ENCODE results near the gene RCBTB2.

RCBTB2 gene

DNA sequence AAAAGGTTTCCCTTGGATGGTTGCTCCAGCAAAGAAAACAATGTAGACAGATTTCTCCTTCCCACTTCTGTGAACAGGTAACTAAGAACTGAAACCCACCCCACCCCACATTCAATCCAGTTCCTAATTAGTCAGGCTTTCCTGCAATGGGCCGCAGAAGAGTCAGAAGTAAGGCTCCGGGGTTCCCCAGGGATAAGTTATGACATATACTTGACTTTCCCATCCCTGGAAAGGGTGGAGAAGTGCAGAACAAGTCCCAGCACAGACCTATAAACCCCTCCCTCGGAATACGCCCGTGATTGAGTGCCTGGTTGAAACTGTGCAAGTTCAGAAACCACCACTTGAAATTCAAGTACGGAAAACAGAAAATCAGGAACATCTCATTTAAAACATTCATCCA, 24.9 kb downstream of the RCBTB2 start:
- TF ChIP-seq, protein P1, sequence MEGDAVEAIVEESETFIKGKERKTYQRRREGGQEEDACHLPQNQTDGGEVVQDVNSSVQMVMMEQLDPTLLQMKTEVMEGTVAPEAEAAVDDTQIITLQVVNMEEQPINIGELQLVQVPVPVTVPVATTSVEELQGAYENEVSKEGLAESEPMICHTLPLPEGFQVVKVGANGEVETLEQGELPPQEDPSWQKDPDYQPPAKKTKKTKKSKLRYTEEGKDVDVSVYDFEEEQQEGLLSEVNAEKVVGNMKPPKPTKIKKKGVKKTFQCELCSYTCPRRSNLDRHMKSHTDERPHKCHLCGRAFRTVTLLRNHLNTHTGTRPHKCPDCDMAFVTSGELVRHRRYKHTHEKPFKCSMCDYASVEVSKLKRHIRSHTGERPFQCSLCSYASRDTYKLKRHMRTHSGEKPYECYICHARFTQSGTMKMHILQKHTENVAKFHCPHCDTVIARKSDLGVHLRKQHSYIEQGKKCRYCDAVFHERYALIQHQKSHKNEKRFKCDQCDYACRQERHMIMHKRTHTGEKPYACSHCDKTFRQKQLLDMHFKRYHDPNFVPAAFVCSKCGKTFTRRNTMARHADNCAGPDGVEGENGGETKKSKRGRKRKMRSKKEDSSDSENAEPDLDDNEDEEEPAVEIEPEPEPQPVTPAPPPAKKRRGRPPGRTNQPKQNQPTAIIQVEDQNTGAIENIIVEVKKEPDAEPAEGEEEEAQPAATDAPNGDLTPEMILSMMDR (IDR thresholded peaks at IDR 0.05; ENCODE audit: low read depth, low read length, missing control alignments): no peak
- in situ Hi-C loops (cut with HindIII; ENCODE audit: low sequenced_read_pairs): no loop called here
- DNase-seq (ENCODE audit: low read depth): no peak
- no peak overlapping the region for H3K4me3 ChIP-seq (ENCODE audit: low read depth, low read length)

DNA sequence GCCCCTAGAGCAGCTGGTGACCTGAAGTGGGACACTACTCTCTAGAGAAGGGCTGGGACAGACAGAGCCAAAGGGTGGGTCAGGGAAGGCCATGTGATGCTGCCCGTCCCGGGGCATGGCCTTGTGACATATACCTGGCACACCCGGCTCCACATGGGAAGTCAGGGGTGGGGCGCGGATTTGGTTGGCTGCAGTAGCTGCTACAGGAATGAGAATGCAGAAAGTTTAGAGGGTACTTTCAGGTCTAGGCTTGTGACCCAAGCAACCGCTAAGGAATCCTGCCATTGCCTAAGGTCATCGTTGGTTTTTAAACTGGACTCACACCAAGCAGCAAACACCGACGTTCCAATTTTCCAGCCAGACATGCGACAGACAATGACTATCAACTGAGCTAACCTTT, 25.9 kb downstream of the RCBTB2 start:
- no peak overlapping the region for H3K4me3 ChIP-seq (ENCODE audit: low read depth, low read length)
- TF ChIP-seq, protein P1 (IDR thresholded peaks at IDR 0.05; ENCODE audit: low read depth, low read length, missing control alignments): no peak
- DNase-seq (ENCODE audit: low read depth): no peak
- in situ Hi-C loops (cut with HindIII; ENCODE audit: low sequenced_read_pairs): no loop called here

DNA sequence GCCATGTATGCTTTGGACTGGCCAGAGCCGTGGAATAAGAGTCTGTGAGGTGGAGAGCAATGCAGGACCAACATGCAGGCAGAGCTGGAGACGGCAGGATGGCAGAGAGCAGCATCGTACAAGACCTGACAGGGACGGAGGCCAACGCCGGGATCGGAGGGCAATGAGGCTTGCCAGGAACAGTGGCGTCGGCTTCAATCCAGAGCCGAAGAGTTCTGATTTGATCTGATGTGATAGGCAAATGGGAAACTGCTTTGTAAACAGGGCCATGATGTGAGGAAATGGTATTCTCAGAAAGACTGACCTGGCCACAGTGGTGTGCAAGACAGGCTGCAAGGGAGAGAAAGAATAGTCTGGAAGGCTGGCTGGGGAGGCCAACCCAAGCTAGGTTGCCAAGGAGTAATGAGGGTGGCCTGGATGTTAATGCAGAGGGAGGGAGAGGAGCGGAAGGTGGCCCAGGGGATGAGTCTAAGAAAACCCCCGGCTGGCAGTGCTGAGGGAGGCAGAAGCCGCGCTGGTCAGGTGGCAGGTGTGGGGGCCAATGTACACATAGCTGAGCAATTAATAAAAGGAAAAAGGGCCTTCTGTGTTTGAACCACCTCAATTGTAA, 26.7 kb downstream of the RCBTB2 start:
- no peak overlapping the region for H3K4me3 ChIP-seq (ENCODE audit: low read depth, low read length)

DNA sequence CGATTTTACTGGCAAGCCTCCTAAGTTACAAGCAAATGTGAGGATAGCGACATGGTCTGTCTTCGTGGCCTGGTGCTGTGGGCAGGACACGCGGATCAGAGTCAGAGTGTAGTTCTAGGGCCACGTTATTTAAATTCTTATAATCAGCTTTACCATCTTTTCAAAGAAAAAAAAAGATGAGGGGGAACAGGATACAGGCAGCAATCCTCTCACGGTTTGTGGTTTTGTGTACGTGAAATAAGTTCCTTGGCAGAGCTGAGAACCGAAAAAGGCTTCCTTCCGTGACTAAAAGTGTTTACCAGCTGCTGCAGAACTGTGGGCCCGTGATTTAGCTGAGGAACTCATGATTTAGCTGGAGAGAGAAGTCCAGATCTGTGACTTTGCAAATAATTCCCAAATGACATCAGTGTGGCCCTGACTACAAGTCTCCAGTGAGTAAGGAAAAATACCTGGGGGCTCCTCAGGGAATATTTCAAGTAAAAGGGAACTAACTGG, 27.2 kb downstream of the RCBTB2 start:
- H3K4me3 ChIP-seq (ENCODE audit: low read depth, low read length): no peak overlapping the region
- TF ChIP-seq, protein P1 (IDR thresholded peaks at IDR 0.05; ENCODE audit: low read depth, low read length, missing control alignments): no peak
- in situ Hi-C loops (cut with HindIII; ENCODE audit: low sequenced_read_pairs): no loop called here
- DNase-seq (ENCODE audit: low read depth): no peak

More for the DNA sequence above, 26.7 kb downstream of the RCBTB2 start:
- TF ChIP-seq, protein P1 (IDR thresholded peaks at IDR 0.05; ENCODE audit: low read depth, low read length, missing control alignments): no peak
- in situ Hi-C loops (cut with HindIII; ENCODE audit: low sequenced_read_pairs): no loop called here
- DNase-seq (ENCODE audit: low read depth): no peak

DNA sequence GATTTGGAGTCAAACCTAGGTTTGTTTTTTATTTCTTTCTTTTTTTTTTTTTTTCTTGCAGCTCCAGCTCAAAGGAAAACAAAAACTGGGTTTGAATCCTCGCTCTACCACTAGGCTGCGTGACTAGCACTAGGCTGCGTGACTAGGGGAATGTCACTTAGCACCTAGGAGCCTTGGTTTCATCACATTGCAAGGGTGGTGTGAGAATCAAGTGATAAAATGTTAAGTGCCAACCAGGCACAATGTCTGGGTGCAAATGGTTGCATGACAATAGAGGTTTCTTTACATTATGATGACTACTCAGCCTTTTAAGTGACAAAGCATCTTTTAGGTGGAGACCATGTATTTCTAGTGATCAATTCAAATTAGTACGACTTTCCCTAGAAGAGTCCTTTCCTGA, 27.9 kb downstream of the RCBTB2 start:
- in situ Hi-C loops (cut with HindIII; ENCODE audit: low sequenced_read_pairs): no loop called here
- no peak for DNase-seq (ENCODE audit: low read depth)
- no peak overlapping the region for H3K4me3 ChIP-seq (ENCODE audit: low read depth, low read length)
- TF ChIP-seq, protein P1 (IDR thresholded peaks at IDR 0.05; ENCODE audit: low read depth, low read length, missing control alignments): no peak

DNA sequence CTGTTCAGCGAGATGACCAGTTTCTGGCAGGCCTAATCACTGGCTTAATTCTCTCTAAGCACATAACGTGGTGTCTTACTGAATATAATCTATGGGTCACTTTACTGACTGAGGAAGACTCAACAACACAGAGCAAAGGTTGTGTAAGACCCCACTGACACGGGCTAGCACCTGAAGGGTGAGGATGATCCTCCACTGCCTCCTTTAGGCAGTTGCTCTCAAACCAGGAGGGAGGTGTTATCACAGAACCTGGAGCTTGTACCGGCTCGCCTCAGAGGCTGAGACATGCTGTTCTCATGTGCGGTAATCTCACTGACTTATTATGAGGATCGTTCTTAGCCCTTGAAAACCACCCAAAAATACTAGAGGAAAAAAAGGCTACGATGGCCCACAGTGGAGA, 28.3 kb downstream of the RCBTB2 start:
- in situ Hi-C loops (cut with HindIII; ENCODE audit: low sequenced_read_pairs): no loop called here
- TF ChIP-seq, protein P1 (IDR thresholded peaks at IDR 0.05; ENCODE audit: low read depth, low read length, missing control alignments): no peak
- H3K4me3 ChIP-seq (ENCODE audit: low read depth, low read length): no peak overlapping the region
- no peak for DNase-seq (ENCODE audit: low read depth)

Measured in astrocyte of the cerebellum (primary cell).